Cardiac fibroblast (primary cell): ENCODE data around the gene DBNDD1.
"Not testable (repeated sequence)": the region's sequence is repeated elsewhere in the genome, so short reads cannot be mapped to it uniquely, and the experiment has no call there.

ENCODE experiments used
- DNase-seq, 2 donors: peaks; one replicate each; pipeline versions ENCODE4 v3.0.0 to v3.0.0-alpha.2; 2010; ENCODE audit warnings: low read depth in 2 of 2
- H3K4me3 ChIP-seq, 2 donors: replicated peaks in 1 of 2; 1 replicate in 1 of 2; 2 replicates in 1 of 2; pipeline ENCODE4 v1.5.1; 2011; ENCODE audit warnings: low read depth in 2 of 2, low read length in 2 of 2, mild to moderate bottlenecking in 2 of 2, moderate library complexity in 1 of 2
- CTCF ChIP-seq: IDR thresholded peaks from one replicate; pipeline ENCODE4 v1.5.1; 2011; ENCODE audit warnings: low read depth, mild to moderate bottlenecking, low read length, inconsistent platforms

DBNDD1 gene

GRCh38 chr16:90011908-90012501, 7.3 kb downstream of the DBNDD1 start:
- no peak for DNase-seq
- no peak for TF ChIP-seq CTCF
- no peak overlapping the region for H3K4me3 ChIP-seq

GRCh38 chr16:90011508-90011819, 7.8 kb downstream of the DBNDD1 start:
- DNase-seq: no peak
- no peak for TF ChIP-seq CTCF
- H3K4me3 ChIP-seq: no peak overlapping the region

GRCh38 chr16:90010676-90011507, 8.4 kb downstream of the DBNDD1 start:
- no peak overlapping the region for H3K4me3 ChIP-seq
- TF ChIP-seq CTCF: no peak
- no peak for DNase-seq

- DNase-seq: no peak
- TF ChIP-seq CTCF: no peak
- H3K4me3 ChIP-seq: no peak overlapping the region
Observed at GRCh38 chr16:90009172-90009899, 9.9 kb downstream of the DBNDD1 start.

GRCh38 chr16:90008708-90009145, 10.5 kb downstream of the DBNDD1 start:
- no peak for DNase-seq
- no peak overlapping the region for H3K4me3 ChIP-seq
- no peak for TF ChIP-seq CTCF

- not testable (repeated sequence) for H3K4me3 ChIP-seq, DNase-seq
Observed at GRCh38 chr16:90007635-90008234, 11.5 kb downstream of the DBNDD1 start.

- no peak for TF ChIP-seq CTCF
- H3K4me3 ChIP-seq: no peak overlapping the region
- no peak for DNase-seq
Observed at GRCh38 chr16:90007015-90007414, 12.2 kb downstream of the DBNDD1 start.
